Activated T-cell treated with anti-CD3 and anti-CD28 coated beads for 24 hours (primary cell): ENCODE measurements around the gene KCNMB2.

Source experiments
- DNase-seq: peaks from one replicate; pipeline ENCODE4 v3.0.0-alpha.2; 2020; ENCODE audit warnings: low read depth

Gene KCNMB2

DNA sequence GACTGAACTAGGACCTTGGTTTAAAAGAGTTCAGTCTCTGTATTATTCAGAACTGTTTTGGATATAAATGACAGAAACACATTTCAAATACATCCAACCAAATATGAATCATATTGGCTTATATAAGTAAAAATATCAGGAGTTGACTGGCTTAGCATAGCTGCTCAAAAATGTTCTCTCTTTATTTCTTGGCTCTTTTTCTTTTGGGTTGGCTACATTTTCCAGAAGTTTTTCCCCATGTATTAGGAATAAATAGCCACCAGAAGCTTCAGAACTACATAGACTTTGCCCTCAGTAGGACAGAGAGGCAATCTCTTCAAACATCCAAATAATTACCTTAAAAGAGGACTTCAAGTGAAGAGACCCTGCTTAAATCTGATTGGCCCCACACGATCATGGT lies 32.7 kb downstream of the KCNMB2 start:
- DNase-seq: no peak

DNA sequence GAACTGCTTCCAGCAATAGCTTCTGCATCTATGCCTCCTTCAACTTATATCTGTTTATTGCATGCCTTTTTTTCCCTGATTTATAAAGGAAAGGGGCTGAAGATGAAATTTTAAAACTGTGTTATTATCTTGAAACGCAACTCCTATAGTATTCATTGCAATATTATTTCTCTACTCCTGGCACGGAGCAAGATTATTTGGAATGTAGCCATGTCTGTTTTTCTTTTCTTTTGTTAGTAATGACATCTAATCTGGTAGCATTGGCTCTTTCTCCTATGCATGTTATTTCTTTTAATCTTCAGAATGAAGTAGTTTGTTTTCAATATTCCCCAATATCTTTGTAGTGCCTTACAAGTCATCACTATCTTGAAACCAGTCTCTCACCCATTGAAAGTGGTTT lies 33.6 kb downstream of the KCNMB2 start:
- no peak for DNase-seq

DNA sequence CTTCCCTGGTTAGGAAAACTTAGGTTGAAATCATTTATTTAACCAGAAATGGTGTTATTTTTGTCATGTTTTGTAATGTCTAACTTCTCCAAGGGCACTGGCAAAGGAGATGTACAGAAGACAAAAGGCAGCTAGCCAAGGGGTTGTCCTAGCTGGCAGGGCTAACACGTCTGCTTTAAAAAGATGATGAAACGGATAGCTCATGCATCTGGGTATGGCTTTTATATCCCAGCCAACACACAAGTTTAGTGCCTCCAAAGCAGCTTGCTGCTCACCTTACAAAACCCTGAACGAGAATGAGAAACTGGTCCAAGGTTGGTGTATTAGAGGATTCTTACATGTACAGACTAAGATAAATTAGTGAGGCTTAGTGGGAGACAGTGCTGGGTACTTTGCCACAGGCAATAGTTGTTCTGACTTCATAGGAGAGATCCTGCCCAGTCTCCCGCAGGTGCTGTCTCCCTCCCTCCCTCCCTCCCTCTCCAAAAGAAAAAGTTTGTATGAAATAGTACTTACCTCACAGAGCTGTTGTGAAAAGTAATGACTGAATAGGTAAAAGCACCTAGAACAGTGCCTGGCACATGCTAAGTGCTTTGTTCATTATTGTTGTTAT lies 47.8 kb downstream of the KCNMB2 start:
- DNase-seq: no peak

DNA sequence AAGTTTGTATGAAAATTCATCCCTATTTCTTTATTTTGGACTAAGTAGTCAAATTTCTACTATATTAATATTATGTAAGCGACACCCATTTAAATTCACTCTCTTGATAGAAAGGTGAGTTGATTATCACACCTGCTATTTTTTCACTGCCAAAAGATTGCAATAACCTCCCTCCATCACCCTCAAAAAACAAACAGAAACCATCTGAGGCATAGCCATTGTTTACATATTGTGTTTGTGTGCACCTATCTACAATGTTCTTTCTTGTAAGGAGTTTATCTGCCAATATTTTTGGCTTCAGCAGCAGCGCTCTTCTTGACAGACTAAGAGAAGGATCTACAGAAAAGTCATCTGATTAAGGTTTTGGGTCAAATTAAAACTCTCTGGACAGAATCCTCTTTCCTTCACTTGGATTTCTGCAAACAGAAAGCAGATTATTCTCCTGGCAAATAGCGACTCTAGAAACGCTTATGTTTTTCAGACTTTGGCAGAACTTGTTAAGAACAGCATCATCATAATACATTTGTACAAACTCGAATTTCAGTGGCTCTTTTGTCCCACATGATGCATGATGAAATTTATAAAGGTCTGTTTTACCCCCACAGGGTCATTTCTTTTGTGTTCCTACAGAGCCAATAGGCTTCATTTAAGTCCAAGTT lies 48.6 kb downstream of the KCNMB2 start:
- no peak for DNase-seq

DNA sequence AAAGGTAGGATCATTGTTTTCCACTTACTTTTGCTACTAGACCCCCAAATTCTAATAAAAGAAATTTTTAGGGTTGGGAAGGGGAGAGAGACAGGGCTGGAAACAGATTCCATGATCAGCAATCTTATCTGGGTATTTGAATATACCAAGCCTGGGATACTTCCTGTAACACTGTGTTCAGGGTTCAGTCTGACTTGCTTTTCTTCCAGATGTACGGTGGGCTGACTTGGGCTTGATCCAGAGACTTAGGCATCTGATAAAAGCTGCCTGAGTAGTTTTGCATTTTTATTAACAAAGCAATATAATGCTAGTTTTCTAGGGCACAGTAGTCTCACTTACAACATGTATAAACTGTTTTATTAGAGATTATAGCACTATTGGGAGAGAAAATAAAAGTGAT lies 49.2 kb downstream of the KCNMB2 start:
- DNase-seq: no peak

DNA sequence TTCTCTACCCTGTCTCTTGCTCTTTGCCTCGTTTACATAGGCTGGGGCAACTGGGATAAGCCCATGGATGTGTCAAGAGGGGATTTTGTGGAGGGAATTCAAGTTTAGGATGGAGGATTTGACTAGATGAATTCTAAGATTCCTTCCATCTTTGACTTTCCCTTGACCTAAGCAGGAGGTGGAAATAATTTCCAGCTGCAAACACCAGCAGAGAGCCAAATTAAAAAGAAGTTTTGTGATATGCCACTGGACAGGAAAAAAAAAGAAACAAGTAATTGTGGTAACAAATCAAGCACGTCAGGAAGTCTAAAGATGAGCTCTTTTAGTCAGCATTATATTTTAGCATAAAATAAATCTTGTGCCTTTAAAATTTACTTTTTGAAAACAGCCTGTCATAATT lies 49.8 kb downstream of the KCNMB2 start:
- no peak for DNase-seq

DNA sequence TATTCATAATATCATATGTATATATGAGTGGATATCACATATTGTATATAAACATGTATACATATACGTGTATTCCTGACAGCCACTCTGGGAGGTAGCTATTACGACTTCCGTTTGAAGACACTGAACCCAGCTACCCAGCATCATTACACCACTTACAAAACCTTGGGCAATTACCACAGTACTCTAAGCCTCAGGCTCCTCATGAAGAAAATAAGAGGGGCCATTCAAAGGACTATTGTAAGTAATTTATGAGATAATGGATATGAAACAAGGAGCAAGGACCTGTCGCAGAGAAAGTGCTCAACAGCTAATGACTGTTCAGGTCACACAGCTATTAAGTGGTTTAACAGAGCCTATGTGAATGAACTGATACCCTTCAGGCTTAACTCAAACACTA lies 52.4 kb downstream of the KCNMB2 start:
- DNase-seq: no peak

DNA sequence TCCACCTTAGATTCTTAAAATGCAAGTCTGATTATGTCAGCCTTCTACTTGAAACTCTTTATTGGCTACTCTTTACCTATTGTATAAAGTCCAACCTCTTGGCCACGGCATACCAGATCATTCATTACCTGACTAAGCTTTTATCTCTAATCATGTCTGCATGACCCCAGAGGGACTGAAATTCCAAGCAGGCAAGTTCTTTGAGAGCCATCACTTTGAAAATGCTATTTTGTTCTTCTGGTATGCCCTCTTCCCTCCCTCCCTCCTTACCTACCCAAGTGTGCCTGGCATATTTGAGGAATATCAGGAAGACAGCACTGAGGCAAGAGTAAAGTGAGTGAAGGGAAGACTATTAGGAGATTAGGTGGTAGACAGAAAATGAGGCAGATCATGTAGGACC lies 57.5 kb downstream of the KCNMB2 start:
- DNase-seq: no peak

DNA sequence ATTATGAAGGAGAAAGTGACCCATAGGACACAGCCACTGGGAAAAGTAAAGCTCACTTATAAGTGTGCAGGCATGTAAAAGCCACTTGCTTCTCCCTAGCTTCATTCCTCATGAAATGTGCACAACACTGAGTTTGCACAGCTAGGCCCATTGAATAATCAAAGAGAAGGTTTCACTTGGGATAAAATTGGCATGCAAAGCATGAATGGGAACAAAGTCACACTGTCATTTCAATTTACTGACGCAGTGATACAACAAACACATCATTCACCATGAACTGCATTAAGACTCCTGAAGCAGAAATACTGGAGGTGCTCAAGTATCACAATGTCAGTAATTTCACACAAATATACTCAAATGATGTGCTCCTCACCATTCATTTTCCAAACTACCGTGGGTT lies 61.1 kb downstream of the KCNMB2 start:
- no peak for DNase-seq

DNA sequence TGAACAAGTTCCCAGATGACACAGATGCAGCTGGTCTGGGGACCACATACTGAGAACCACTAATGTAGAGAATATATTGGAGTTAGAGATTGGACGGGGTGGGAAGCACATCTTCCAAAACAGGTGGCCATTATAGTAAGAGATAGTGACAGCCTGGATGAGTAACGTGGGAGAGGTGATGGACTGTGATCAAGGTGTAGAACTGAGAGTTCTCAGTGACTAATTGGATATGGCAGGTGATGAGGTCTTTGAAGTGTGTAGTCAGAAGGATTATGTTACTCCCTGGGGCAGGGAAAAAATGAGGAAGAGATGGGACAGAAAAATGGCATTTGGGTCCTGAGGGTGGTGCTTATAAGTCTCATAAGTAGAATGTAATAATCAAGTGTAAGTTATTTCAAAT lies 66.6 kb downstream of the KCNMB2 start:
- no peak for DNase-seq

DNA sequence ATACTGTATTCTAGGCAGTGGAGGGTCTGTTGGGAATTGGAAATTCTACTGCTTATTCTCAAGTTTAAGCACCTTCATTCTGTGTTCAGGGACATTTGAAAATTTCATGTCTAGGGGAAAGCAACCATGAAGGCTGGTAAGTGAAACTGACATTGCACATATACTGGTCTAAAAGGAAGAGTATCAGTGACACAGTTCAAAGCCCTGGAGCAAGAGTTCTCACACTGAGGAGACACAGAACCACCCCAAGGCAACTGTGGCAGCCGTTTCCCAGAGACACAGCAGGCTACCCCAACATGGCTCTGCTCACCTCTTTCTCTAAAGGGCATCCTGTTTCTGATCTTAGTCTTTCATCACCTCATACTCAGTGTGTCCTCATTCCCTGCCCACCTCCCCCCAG lies 67.5 kb downstream of the KCNMB2 start:
- no peak for DNase-seq

DNA sequence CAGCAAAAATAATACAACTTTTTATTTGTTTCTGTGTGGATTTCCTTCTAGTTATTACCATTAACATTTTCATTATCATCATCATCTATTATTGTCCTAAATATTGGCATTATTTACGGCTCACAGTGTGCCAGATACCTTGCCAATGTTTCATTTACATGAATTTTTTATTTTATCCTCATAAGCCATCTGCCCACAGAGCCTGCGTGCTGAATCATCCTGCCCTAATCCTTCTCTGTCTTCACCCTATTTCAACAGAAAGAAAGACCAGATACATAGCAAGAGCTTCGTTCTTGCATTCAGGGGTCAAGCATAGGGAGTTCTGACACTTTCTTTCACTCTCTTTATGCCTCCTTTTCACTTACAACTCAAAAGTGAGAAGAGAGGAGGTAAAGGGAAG lies 82.0 kb downstream of the KCNMB2 start:
- no peak for DNase-seq

DNA sequence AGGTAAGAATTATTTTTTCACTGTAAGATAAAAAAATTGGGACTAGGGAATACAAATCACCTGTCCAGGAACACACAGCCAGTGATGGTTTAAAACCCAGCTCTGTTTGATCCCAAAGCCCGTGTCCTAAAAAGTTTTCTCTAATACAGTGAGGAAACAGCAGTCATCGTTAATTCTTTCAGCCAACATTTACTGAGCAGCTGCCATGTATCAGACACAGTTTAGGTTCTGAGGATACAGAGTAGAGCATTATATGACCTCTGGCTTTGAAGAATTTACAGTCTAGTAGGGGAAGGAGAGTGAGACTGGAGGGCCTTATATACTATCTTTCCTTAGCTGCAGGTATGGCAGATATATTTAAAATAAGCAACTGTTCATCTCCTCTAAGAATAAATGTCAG lies 82.7 kb downstream of the KCNMB2 start:
- no peak for DNase-seq

DNA sequence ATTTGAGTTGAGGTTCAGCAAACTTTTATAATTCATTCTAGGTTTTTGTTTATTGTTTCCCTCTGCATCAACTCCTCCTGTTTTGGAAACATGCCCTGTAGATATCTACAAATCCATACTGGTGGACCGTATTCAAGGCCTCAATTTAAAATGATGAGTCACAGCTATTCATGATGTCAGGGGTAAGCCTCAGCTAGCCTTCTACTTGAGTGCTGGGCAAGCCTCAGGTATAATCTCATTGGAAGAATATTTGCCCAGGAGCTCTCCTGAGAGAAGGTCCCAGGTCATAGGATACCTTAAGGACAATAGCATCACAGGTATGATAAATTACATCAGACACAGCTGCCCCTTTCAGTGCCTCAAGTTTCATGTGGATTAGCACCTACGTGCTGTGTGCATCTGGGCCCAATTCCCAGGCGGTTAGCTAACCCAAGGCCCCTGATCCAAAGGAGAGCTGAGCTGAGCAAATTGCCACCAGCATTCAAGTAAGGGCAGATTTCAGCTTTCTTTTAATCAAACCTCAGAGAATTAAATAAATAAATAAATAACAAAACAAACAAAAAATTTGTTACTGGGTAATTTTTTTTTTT lies 87.5 kb downstream of the KCNMB2 start:
- no peak for DNase-seq

DNA sequence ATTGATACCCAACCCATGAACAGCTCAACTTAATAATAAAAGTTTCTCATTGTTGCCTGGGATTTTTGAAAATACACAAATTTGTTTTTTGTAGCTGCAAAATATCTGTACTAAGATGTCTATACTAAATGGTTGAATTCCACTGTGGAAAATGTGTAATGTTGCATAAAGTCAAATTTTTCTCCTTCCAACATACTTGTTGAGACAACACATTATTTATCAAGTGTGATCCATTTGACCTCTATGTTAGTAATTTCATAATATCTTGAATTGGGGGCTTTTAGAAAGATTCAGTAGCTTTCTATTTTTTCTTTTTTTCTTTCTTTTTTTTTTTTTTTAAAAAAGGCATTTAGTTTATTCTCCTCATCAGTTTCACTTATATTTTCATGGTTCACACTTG lies 88.0 kb downstream of the KCNMB2 start:
- no peak for DNase-seq

DNA sequence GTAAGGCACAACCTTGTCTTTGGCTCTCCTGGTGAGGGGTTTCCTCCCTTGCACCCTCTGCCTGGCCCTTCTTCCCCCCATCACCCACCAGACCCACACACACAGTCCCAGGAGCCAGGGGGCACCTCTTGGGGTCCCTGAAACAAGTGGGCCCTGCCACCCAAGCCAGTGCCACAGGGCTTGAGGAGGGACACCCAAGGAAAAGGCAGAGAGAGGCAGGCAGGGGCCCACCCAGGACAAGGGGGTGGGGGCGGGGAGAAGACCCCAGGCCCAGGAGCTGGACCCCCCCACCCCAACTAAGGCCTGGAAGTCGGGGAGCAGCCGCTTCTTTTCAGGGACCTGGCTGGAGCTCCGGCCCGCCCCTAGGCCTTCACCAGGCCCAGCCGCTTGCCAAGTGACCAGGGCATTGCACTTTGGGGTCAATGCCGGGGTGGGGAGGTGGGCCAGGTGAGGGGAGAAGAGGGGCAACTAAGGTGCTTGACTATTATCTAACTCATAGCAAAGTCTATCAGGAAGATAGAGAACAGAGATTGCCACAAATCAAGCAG lies 88.9 kb downstream of the KCNMB2 start:
- no peak for DNase-seq

DNA sequence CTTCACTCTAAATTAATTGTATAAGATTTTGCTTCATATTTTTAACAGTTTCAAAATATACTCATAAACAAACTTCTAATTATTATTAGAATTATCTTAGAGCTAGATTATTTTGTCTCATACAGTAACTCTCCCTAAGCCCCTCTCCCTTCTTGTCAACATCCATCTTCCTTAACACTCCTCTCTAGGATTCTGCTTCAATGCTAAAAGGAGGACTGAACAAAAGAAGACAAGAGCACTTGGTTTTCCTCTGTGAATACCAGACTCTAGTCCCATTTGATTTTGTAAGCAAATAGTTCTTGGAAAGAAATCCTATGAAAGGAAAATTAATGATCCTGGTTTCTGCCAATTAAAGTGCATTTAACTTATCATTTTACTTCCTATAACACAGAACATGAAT lies 91.8 kb downstream of the KCNMB2 start:
- DNase-seq: no peak

DNA sequence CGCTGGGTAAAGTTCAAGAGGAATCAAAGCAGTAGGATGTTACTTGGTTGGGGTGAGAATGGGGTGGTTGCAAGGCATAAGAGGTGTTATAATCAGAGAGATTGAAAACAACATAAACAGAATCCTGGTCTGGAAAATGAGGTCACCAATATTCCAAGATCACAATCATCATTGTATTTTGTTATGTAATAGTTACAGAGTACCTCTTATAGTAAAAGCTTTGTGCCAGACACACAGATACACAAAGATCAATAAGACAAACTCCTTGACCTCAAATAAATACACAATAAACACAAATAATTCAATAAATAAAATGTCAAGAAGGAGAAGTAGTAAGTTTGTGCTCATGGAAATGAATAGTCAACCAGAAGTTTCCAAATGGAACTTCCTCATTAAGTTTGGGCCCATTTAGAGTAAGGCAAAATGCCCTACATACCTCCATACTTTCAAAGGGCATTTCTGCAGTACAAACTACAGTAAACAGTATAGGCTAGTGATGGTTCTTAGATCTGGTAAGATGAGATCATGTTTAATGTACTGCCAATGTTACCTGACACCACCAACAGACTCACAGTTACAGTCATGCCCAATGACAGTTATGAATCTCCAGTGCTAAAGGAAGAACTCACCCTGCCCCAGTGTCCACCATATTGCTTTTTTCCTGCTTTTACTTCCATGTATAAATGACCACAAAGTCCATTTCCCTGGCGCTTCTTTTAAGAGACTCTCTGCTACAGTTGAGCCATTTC lies 93.4 kb downstream of the KCNMB2 start:
- no peak for DNase-seq

DNA sequence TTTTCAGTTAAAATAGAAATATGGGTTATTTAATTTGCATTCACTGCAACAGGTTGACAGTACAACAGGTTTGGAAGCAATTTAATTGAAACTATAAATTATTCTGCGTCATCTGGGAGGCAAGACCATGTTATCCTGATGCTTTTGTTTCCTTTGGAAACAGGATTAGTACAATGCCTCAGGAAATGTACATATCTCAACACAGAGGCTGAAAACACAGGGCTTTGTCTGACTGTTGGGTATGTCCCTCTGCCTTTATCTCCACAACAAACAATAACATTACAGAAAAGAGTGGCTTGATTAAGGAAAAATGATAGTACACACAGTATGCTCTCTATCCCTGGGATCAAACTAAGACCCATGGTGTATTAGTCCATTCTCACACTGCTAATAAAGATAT lies 95.7 kb downstream of the KCNMB2 start:
- no peak for DNase-seq

DNA sequence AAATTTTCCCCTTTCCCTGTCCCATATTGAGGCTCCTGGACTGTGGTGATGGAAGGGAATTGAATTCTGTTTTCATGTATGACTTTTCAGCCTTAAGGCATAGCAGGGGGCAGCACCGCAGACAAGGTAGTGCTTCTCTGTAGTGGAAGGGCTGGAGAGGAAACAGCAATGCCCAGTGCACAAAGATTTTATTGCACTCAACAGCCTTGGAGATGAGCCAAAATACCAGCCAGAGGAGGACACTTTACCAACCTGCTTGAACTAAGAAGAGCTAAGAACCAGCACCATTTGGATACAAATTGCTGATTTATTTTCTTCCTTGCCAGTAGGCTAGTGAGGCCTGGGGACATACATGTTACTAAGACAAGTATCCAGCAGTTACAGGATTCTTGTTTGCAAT lies 98.7 kb downstream of the KCNMB2 start:
- DNase-seq: no peak

DNA sequence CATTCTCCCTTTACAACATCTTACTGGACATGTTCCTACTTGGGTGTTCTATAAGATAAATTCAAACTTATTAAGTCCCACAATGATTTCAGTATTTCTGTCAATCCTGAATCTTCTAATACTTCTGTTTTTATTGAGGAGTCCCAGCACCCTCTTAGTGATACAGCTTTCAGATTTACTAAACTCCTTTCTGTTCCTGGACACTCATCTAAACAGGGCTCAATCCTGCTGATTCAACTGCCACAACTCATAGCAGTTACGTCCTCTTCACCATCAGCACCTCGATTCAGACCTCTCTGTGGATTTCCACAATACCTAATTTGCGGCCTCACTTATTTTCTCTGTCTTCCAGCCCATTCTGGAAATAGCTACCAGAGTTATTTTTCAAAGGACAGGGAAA lies 101.6 kb downstream of the KCNMB2 start:
- no peak for DNase-seq

DNA sequence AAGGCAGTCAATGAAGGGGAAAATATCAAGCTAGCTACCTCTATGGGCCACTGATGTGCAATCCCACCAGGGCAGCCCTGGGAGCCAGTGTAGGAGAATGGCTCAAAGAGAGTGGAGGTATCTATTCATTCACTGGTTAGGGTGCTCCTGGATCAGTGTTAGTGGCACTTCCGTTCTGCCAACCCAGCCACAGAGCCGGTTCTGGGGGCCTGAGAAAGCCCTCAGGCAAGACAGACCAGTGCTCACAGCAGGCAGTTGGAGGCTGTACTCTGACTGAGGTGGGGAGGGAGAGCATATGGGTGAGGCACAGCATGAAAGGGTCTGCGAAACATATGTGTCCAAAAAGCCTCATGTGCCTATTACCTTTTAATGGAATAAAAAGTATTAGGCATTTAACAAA lies 109.3 kb downstream of the KCNMB2 start:
- DNase-seq: no peak
